GM20000 (cell line): ENCODE data around the gene VCX.

Source experiments
- DNase-seq: peaks from one replicate; pipeline ENCODE4 v3.0.0; 2012; ENCODE audit warnings: low spot score
- CTCF ChIP-seq: IDR thresholded peaks from 2 replicates; pipeline ENCODE4 v1.5.1; 2012; ENCODE audit warnings: mild to moderate bottlenecking, control low read depth; ENCODE audit errors: extremely low read depth, missing control alignments

VCX gene

GRCh38 chrX:7876957-7877356, 34.0 kb downstream of the VCX start:
- no peak for DNase-seq
- TF ChIP-seq CTCF: no peak

GRCh38 chrX:7889135-7889534, 46.2 kb downstream of the VCX start:
- no peak for DNase-seq
- no peak for TF ChIP-seq CTCF

- DNase-seq: no peak
- no peak for TF ChIP-seq CTCF
These were observed 46.7 kb downstream of the VCX start for GRCh38 chrX:7889680-7890079.

GRCh38 chrX:7891928-7892327, 49.0 kb downstream of the VCX start:
- DNase-seq: no peak

More at GRCh38 chrX:7891928-7892327, 49.0 kb downstream of the VCX start:
- TF ChIP-seq CTCF: no peak
